IMR-90 (cell line): ENCODE results near the gene CDX2. TPM values are rescaled to one million over a fixed set of nuclear protein-coding genes. Genes with fewer than 3 reads are reported as not detected.

ENCODE experiments used
- ATAC-seq: fragments of 200-7000 bp; cut with Tn5 transposase; 2 replicates; pipeline ENCODE4 v1.9.1; 2020; ENCODE audit warnings: low read depth, mild to moderate bottlenecking, moderate library complexity
- BruUV-seq: library from RNA; stranded (reverse); fragments of 400-500 nt; replicated peaks from 2 replicates; lab custom pipeline; 2021; lab: Mats Ljungman, UMichigan
- CTCF ChIA-PET: fragments of 300-600 bp; formaldehyde crosslinking; extraction: SDS; loops from one replicate; lab custom pipeline; 2021; ENCODE audit warnings: antibody characterized with exemption; lab: Yijun Ruan, JAX
- POLR2A ChIA-PET: fragments of 300-600 bp; sonication (Branson Sonifier 250); formaldehyde crosslinking; loops from one replicate; lab custom pipeline; 2022; ENCODE audit warnings: antibody characterized with exemption; ENCODE audit not compliant: unreplicated experiment; lab: Charles Lee
- DNase-seq: peaks from one replicate; pipeline ENCODE4 v3.0.0; 2013
- H2AFZ ChIP-seq: replicated peaks from 2 replicates; pipeline ENCODE3; 2013; ENCODE audit warnings: low read length, mild to moderate bottlenecking; ENCODE audit not compliant: poor library complexity
- H2AK5ac ChIP-seq: 2 replicates; pipeline ENCODE4 v1.6.1; 2013; ENCODE audit warnings: low read depth, low read length, inconsistent platforms
- H2AK9ac ChIP-seq: replicated peaks from 2 replicates; pipeline ENCODE3; 2013; ENCODE audit warnings: mild to moderate bottlenecking, low read depth, low read length, moderate library complexity; ENCODE audit not compliant: poor library complexity
- H2BK120ac ChIP-seq: 2 replicates; pipeline ENCODE4 v1.6.1; 2013; ENCODE audit warnings: low read depth, low read length, inconsistent platforms
- H2BK15ac ChIP-seq: 3 replicates; pipeline ENCODE4 v1.6.1; 2013; ENCODE audit warnings: low read depth, low read length, inconsistent platforms
- H2BK20ac ChIP-seq: 2 replicates; pipeline ENCODE4 v1.6.1; 2013; ENCODE audit warnings: low read depth, mild to moderate bottlenecking, inconsistent platforms, low read length, moderate library complexity
- H2BK5ac ChIP-seq: 2 replicates; pipeline ENCODE4 v1.6.1; 2013; ENCODE audit warnings: mild to moderate bottlenecking, low read depth, low read length, inconsistent platforms; ENCODE audit not compliant: poor library complexity, severe bottlenecking
- H3K14ac ChIP-seq: replicated peaks from 2 replicates; pipeline ENCODE4 v1.6.1; 2013; ENCODE audit warnings: low read depth, low read length, inconsistent platforms
- H3K18ac ChIP-seq: 2 replicates; pipeline ENCODE4 v1.6.1; 2013; ENCODE audit warnings: low read depth, low read length, control low read depth
- H3K23ac ChIP-seq: 2 replicates; pipeline ENCODE4 v1.6.1; 2013; ENCODE audit warnings: low read depth, low read length, inconsistent platforms
- H3K27ac ChIP-seq: 2 replicates; pipeline ENCODE4 v1.5.1; 2013; ENCODE audit warnings: mild to moderate bottlenecking, control low read depth, low read length; ENCODE audit not compliant: insufficient read depth
- H3K27me3 ChIP-seq: 2 replicates; pipeline ENCODE4 v1.6.1; 2013; ENCODE audit warnings: low read length; ENCODE audit not compliant: control insufficient read depth, insufficient read depth
- H3K36me3 ChIP-seq: 2 replicates; pipeline ENCODE4 v1.6.1; 2013; ENCODE audit warnings: low read length, mixed read lengths; ENCODE audit not compliant: control insufficient read depth, insufficient read depth
- H3K4ac ChIP-seq: 2 replicates; pipeline ENCODE4 v1.6.1; 2013; ENCODE audit warnings: low read depth, low read length, inconsistent platforms
- H3K4me1 ChIP-seq: 2 replicates; pipeline ENCODE4 v1.6.1; 2013; ENCODE audit warnings: low read length, mixed read lengths; ENCODE audit not compliant: control insufficient read depth, insufficient read depth
- H3K4me2 ChIP-seq: 2 replicates; pipeline ENCODE4 v1.6.1; 2013; ENCODE audit warnings: low read depth, mild to moderate bottlenecking, control low read depth, low read length, moderate library complexity
- H3K4me3 ChIP-seq: 2 replicates; pipeline ENCODE4 v1.5.1; 2013; ENCODE audit warnings: low read depth, mild to moderate bottlenecking, control low read depth, low read length, moderate library complexity; ENCODE audit not compliant: insufficient read depth
- H3K56ac ChIP-seq: 2 replicates; pipeline ENCODE4 v1.6.1; 2013; ENCODE audit warnings: low read length, inconsistent platforms; ENCODE audit not compliant: insufficient read depth; ENCODE audit errors: extremely low read depth
- H3K79me1 ChIP-seq, 2 experiments: 2 replicates each; pipeline ENCODE4 v1.6.1; 2013; ENCODE audit warnings: low read length in 2 of 2, inconsistent platforms in 1 of 2, low read depth in 1 of 2
- H3K9ac ChIP-seq: 2 replicates; pipeline ENCODE4 v1.6.1; 2013; ENCODE audit warnings: low read depth, low read length, control low read depth
- H3K9me1 ChIP-seq: 2 replicates; pipeline ENCODE4 v1.6.1; 2013; ENCODE audit warnings: low read length, inconsistent platforms; ENCODE audit not compliant: insufficient read depth
- H3K9me3 ChIP-seq: 2 replicates; pipeline ENCODE4 v1.6.1; 2013; ENCODE audit warnings: low read length; ENCODE audit not compliant: control insufficient read depth, insufficient read depth
- H4K20me1 ChIP-seq: 2 replicates; pipeline ENCODE4 v1.6.1; 2013; ENCODE audit warnings: low read length, inconsistent platforms; ENCODE audit not compliant: insufficient read depth
- H4K5ac ChIP-seq: 2 replicates; pipeline ENCODE4 v1.6.1; 2013; ENCODE audit warnings: mild to moderate bottlenecking, low read depth, low read length, control low read depth
- H4K8ac ChIP-seq, 2 experiments: 2 replicates each; pipeline ENCODE4 v1.6.1; 2013; ENCODE audit warnings: low read depth in 2 of 2, low read length in 2 of 2, control low read depth in 1 of 2, inconsistent platforms in 1 of 2
- H4K91ac ChIP-seq: 2 replicates; pipeline ENCODE4 v1.6.1; 2013; ENCODE audit warnings: low read depth, low read length, inconsistent platforms; ENCODE audit not compliant: insufficient read depth
- BHLHE40 ChIP-seq: fragments of 150-350 bp; IDR thresholded peaks from 2 replicates; pipeline ENCODE4 v1.6.1; 2016; ENCODE audit warnings: mild to moderate bottlenecking, low read depth, low read length
- CEBPB ChIP-seq: IDR thresholded peaks from 2 replicates; pipeline ENCODE4 v1.6.1; 2012; ENCODE audit warnings: low read depth, low read length, improper control_type of control experiment
- CHD1 ChIP-seq: IDR thresholded peaks from 2 replicates; pipeline ENCODE4 v1.6.1; 2012; ENCODE audit warnings: low read depth, low read length, improper control_type of control experiment
- FOS ChIP-seq: fragments of 150-350 bp; IDR thresholded peaks from 2 replicates; pipeline ENCODE4 v1.6.1; 2016; ENCODE audit warnings: low read depth, low read length
- MAZ ChIP-seq: IDR thresholded peaks from 2 replicates; pipeline ENCODE4 v1.6.1; 2012; ENCODE audit warnings: low read depth, mild to moderate bottlenecking, low read length, improper control_type of control experiment, moderate library complexity, borderline replicate concordance
- MXI1 ChIP-seq: IDR thresholded peaks from 2 replicates; pipeline ENCODE4 v1.6.1; 2012; ENCODE audit warnings: low read depth, mild to moderate bottlenecking, low read length, moderate library complexity, borderline replicate concordance
- POLR2A ChIP-seq: IDR thresholded peaks from 2 replicates; pipeline ENCODE4 v1.6.1; 2012; ENCODE audit warnings: mild to moderate bottlenecking, low read depth, low read length
- SMC3 ChIP-seq: fragments of 150-350 bp; IDR thresholded peaks from 2 replicates; pipeline ENCODE4 v1.6.1; 2016; ENCODE audit warnings: low read depth, mild to moderate bottlenecking, antibody characterized with exemption, low read length, moderate library complexity
- WGBS, 2 experiments: methylation state at CpG; one replicate each; pipeline versions ENCODE4 v1.1.5 to v1.1.7; 2013; ENCODE audit warnings: missing lambda C conversion rate in 2 of 2; ENCODE audit not compliant: insufficient read length in 1 of 2; ENCODE audit errors: extremely low coverage in 2 of 2; 5-methylcytosine and 5-hydroxymethylcytosine counted together
- dilution Hi-C: fragments of 300-500 bp; cut with HindIII; formaldehyde crosslinking; loops from one replicate; pipeline ENCODE4 v1.14.3; 2018; ENCODE audit warnings: low sequenced_read_pairs; ENCODE audit not compliant: unreplicated experiment
- in situ Hi-C: fragments of 300-500 bp; cut with MboI; formaldehyde crosslinking; loops from 3 replicates; pipeline ENCODE4 v1.14.3; 2019; ENCODE audit warnings: low sequenced_read_pairs, inconsistent platforms, mixed read lengths
- intact Hi-C: fragments of 100-400 bp; cut with micrococcal nuclease; formaldehyde crosslinking; loops from 2 replicates; pipeline ENCODE4 v1.10.0; 2022
- polyA plus RNA-seq, 3 experiments: library from polyadenylated mRNA; depleted of rRNA; stranded (reverse); fragments of >200 nt; gene quantifications; 2 replicates each; pipeline ENCODE4 v1.2.3, GENCODE V29; 2012; ENCODE audit warnings: low replicate concordance in 1 of 3
- total RNA-seq: library from RNA; depleted of rRNA; stranded (reverse); fragments of >200 nt; gene quantifications from 2 replicates; pipeline ENCODE4 v1.2.3, GENCODE V29; 2012

CDX2 gene
- total and polyA plus RNA-seq, 2 of the 4 experiments (the other 2 are of a cell fraction): not detected

DNA sequence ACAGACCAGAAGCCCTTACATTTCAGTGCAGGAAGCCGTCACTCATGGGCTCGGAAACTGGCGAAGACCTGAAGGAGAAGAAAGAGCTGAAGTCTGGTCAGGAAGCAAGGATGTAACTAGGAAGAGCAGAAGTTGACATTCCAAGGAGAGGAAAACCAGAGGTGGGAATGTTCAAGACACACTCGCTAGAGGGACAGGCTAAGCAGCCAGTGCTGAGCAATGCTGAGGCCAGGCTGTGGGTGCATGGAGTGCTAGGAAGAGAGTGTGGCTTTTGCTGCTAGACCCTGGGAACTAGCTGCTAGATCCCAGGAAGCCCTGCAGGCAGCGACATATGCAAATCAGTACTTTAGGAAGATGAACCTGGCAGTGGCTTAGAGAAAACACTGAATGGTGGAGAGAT lies 31.5 kb upstream of the CDX2 start:
- Histone ChIP-seq H3K27ac (no peak overlapping the region), H3K36me3 (no peaks in the 10 kb centered on the region), H4K20me1 (no peaks in the 10 kb centered on the region), H2AK5ac (no peak overlapping the region), H2AK9ac (no peak overlapping the region), H2AFZ (no peak overlapping the region), H3K4me2 (no peak overlapping the region), H4K91ac (no peak overlapping the region), H3K4me3 (no peak overlapping the region), H3K79me1 (no peaks in the 10 kb centered on the region), H4K8ac (no peak overlapping the region), H3K18ac (no peak overlapping the region), H3K4me1 (no peaks in the 10 kb centered on the region; the same call in 1 of the 2 replicates), H3K4ac (no peak overlapping the region), H3K9me1 (no peaks in the 10 kb centered on the region), H3K23ac (no peak overlapping the region), H2BK15ac (no peak overlapping the region), H3K27me3 (peaks cover 8% of the 10 kb centered on the region; the same call in 1 of the 2 replicates), H4K5ac (no peak overlapping the region), H3K56ac (no peak overlapping the region), H2BK20ac (no peak overlapping the region), H3K9me3 (no peaks in the 10 kb centered on the region), H2BK120ac (no peak overlapping the region), H3K9ac (no peak overlapping the region), H3K14ac (no peak overlapping the region), H2BK5ac (no peak overlapping the region)
- ATAC-seq: peak; percentile 49
- POLR2A ChIA-PET: no interaction called here
- no peak for TF ChIP-seq SMC3
- no peak for TF ChIP-seq FOS
- no peak for TF ChIP-seq CEBPB
- TF ChIP-seq MAZ: no peak
- TF ChIP-seq CHD1: no peak
- no peak for TF ChIP-seq MXI1
- TF ChIP-seq POLR2A: no peak
- no peak for TF ChIP-seq BHLHE40
- DNase-seq: no peak
- dilution Hi-C loops (no loop called here), intact Hi-C loops (no loop called here), in situ Hi-C loops (no loop called here)
- no TSS peak for BruUV-seq
- 21% methylated on average over 2 of the region's 5 CpGs; no CpG with 5 or more reads in 1 of the 2 experiments for WGBS, 2 experiments
- CTCF ChIA-PET: no interaction called here
